Stimulated activated effector memory CD8-positive, alpha-beta T cell treated with anti-CD3 and anti-CD28 coated beads, Interleukin-12 subunit alpha, Interleukin-12 subunit beta, amount 100 ng/mL, for 72 hours (primary cell): ENCODE measurements around the gene NUP188.
A peak's percentile ranks its signal among the peaks of the same experiment; 100 is the strongest.
"Not testable (repeated sequence)": the region's sequence is repeated elsewhere in the genome, so short reads cannot be mapped to it uniquely, and the experiment has no call there.

Experiments used
- ATAC-seq: fragments of 150-1000 bp; cut with Tn5 transposase; 2 replicates; pipeline ENCODE4 v1.10.0; 2021
- DNase-seq, 2 donors: peaks; one replicate each; pipeline ENCODE4 v3.0.0; 2021 to 2022; ENCODE audit warnings: low spot score in 2 of 2
- H3K27ac Mint-ChIP-seq: one replicate; pipeline ENCODE4 v1.8.0; 2022; ENCODE audit warnings: mild to moderate bottlenecking, mixed read lengths
- H3K36me3 Mint-ChIP-seq: one replicate; pipeline ENCODE4 v1.8.0; 2022; ENCODE audit warnings: mild to moderate bottlenecking, mixed read lengths
- H3K4me1 Mint-ChIP-seq: one replicate; pipeline ENCODE4 v1.8.0; 2022; ENCODE audit warnings: mixed read lengths
- H3K4me3 Mint-ChIP-seq: one replicate; pipeline ENCODE4 v1.8.0; 2022; ENCODE audit warnings: mild to moderate bottlenecking, mixed read lengths
- H3K9me3 Mint-ChIP-seq: one replicate; pipeline ENCODE4 v1.8.0; 2022; ENCODE audit warnings: mixed read lengths

The NUP188 gene

DNA sequence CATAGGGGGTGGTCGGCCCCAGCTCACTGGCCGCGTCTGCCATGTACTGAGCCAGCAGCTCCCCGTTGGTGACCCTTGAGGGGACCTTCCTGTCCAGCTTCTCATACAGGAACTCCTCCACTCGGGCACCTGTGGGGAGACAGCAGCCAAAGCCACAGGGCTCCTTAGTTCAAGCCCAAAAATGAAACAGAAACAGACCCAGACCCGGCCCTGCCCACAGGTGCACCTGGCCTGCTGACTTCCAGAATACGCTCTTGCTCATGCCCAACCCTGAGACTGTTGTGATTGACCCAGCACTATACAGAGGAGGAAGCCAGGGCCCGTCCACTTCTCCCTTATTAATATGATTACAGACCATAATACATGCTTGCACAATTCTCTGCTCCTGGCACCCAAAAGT is 73.6 kb downstream of the NUP188 start:
- Mint-ChIP-seq H3K9me3 (no peaks in the 10 kb centered on the region), H3K4me3 (no peak overlapping the region), H3K4me1 (peaks cover 15% of the 10 kb centered on the region), H3K27ac (peak overlapping the region; percentile 12), H3K36me3 (peaks cover 65% of the 10 kb centered on the region)
- DNase-seq (no peak), ATAC-seq (no peak)

DNA sequence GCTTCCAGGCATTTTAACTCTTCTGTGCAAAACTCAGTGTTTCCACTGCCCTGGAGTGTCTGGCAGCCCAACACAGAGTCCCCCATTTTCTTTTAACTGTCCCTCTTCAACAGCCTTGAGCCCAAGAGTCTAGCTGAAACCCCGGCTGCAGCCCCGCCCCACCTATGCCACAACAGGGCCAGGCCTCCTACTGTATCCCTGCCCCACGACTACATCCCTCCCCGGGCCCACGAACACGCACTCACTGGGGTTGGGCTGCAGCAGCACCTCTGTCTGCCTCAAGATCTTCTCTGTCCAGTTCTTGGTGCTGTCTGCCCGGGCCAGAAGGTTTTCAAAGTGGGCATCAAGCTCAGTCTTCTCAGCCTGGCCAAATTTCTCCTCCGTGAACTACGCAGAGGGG is 74.5 kb downstream of the NUP188 start:
- H3K27ac Mint-ChIP-seq, result peak overlapping the region; percentile 86
- H3K4me3 Mint-ChIP-seq, result no peak overlapping the region
- DNase-seq (no peak), ATAC-seq (no peak)
- H3K4me1 Mint-ChIP-seq, result peaks cover 21% of the 10 kb centered on the region
- peaks cover 57% of the 10 kb centered on the region for H3K36me3 Mint-ChIP-seq
- no peaks in the 10 kb centered on the region for H3K9me3 Mint-ChIP-seq

DNA sequence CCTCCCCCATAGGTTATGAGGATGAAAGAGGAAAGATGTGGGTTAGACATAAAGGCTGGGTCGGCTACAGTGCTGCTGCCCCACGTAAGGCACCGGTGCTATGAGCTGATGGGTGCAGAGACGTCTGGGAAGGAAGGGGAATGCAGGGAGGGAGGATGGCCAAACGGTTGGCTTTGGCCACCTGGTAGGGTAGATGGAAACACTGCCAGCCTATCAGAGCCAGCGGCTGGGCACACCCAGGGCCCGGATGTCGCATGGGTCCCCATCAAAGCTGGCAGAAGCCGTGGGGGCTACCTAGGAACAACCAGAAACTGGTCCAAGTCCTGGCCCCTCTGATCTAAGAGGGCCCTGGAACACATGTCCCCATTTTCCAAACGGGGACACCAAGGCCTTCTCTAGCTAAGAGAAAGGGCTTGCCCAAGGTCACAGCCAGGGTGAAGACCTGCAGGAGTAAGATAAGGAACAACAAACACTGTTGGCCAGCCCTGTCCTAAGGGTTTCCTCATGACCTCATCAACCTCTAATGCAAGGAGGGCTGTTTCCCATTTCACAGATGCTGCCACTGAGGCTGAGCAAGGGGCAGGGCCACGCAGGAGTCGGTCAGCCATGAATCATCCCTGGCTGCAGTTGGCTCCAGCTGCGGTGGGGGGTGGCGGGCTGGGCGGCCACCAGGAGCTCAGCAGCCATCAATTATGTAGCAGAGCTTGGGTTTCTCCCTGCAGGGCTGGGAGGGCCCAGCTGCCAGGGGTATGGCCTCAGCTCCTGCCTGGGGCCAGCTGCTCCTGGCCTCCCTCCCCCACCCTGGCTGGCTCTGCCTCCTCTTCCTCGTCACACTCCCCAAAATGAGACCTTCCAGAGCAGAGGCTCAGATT is 75.8 kb downstream of the NUP188 start:
- Mint-ChIP-seq H3K27ac (peak overlapping the region; percentile 86), H3K9me3 (no peaks in the 10 kb centered on the region), H3K4me1 (peaks cover 27% of the 10 kb centered on the region), H3K36me3 (peaks cover 50% of the 10 kb centered on the region), H3K4me3 (no peak overlapping the region)
- DNase-seq, result no peak
- ATAC-seq, result no peak

DNA sequence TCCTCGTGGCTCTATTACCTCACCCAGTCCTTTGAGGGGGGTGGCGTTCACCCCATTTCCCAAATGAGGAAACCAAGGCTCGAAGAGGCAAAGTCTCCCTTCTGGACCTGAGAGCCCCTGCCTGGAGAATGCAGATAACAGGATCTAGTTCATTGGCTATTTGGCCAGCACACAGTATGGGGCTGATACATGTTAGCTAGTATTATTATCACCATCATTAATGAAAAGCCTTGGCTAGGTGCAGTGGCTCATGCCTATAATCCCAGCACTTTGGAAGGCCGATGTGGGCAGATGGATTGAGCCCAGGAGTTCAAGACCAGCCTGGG is 76.4 kb downstream of the NUP188 start:
- ATAC-seq (no peak), DNase-seq (no peak)
- Mint-ChIP-seq H3K4me3 (no peak overlapping the region), H3K4me1 (peaks cover 27% of the 10 kb centered on the region), H3K27ac (no peak overlapping the region), H3K36me3 (peaks cover 44% of the 10 kb centered on the region), H3K9me3 (no peaks in the 10 kb centered on the region)

DNA sequence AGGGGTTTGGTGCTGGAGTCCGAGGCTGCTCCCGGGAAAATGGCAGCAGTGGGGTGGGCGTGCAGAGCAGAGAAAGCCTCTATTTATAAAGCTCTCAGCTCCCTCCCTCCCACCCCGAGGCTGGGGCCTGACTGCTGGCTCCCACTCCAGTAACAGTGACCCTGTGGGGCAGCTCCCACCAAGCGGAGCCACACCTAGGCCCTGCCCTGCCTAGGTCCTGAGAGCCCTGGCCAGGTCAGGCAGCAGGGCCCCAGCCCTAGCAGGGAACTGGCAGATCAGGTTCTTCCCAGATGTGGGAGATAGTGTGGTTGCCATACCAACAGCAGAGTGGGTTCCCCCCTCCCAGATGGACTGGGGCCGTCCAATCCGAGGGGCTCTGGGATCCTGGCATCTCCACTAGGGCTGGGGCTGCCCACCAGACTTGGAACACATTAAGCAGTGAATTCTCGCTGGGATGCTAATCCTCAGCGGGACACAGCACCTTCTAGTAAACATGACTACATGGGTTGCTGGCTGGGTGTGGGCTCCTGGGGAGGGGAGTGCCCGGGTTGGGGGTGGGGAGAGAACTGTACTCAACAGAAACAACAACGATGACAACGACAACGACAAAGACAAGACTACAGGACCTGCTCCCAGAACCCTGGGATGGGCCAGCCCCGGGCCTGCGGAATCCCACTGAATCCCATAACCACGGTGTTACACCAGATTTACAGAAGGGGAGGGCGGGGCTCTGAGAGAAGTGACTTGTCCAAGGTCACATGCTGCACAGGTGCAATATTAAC is 79.1 kb downstream of the NUP188 start:
- Mint-ChIP-seq H3K4me1 (peaks cover 32% of the 10 kb centered on the region), H3K36me3 (peaks cover 16% of the 10 kb centered on the region), H3K4me3 (peak overlapping the region; percentile 86), H3K27ac (peak overlapping the region; percentile 83), H3K9me3 (no peaks in the 10 kb centered on the region)
- DNase-seq (no peak), ATAC-seq (no peak)

DNA sequence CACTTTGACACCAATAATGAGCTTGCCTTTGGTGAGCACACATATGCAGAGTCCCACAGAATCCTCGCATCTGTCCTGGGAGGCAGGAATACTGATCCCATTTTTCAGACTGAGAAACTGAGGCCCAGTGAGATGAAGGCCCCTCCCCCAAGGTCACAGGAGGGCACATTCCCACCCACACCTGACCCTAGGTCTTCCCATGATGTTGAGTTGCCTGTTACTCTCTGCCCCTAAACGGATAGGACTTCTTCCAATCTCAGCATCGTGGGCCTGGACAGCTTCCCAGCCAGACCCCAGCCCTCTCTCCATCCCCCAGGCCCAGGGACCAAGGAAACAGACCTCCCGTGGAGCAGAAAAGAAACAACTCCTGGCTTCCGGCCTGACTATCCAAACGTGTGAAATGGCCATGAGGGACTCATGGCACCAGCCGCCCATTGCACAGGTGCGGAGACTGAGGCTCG is 79.8 kb downstream of the NUP188 start:
- Mint-ChIP-seq H3K4me3 (peak overlapping the region; percentile 86), H3K4me1 (peaks cover 26% of the 10 kb centered on the region), H3K36me3 (peaks cover 10% of the 10 kb centered on the region), H3K9me3 (no peaks in the 10 kb centered on the region), H3K27ac (peak overlapping the region; percentile 83)
- DNase-seq, result no peak
- no peak for ATAC-seq

DNA sequence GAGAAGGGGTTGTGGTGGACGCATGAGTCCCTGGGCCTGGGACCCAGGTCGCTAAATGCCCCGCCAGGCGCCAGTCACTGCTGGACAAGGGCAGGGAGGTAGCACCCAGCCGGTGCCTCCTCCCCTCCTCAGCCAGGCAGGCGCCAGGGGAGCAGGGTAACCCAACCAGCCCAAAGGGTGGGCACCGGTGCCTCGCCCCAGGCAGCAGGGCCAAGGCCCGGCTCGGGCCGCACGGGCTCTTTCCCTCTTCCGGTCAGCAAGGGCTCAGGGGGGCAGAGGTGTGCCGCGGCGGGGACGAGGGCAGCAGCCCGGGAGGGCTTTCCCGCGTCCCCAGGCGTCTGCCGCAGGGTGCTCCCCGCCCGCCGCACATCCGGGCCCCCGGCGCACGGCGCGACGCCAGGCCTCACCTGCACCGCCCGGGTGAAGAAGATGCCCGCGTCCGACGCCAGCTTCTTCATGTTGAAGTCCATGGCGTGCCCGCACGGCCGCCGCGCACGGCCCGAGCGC is 80.2 kb downstream of the NUP188 start:
- H3K27ac Mint-ChIP-seq, result peak overlapping the region; percentile 83
- ATAC-seq (peak; percentile 83), DNase-seq (peak in 1 of 2 donors; percentile 89)
- peak overlapping the region; percentile 86 for H3K4me3 Mint-ChIP-seq
- H3K9me3 Mint-ChIP-seq, result no peaks in the 10 kb centered on the region
- peaks cover 6% of the 10 kb centered on the region for H3K36me3 Mint-ChIP-seq
- H3K4me1 Mint-ChIP-seq, result peaks cover 21% of the 10 kb centered on the region

DNA sequence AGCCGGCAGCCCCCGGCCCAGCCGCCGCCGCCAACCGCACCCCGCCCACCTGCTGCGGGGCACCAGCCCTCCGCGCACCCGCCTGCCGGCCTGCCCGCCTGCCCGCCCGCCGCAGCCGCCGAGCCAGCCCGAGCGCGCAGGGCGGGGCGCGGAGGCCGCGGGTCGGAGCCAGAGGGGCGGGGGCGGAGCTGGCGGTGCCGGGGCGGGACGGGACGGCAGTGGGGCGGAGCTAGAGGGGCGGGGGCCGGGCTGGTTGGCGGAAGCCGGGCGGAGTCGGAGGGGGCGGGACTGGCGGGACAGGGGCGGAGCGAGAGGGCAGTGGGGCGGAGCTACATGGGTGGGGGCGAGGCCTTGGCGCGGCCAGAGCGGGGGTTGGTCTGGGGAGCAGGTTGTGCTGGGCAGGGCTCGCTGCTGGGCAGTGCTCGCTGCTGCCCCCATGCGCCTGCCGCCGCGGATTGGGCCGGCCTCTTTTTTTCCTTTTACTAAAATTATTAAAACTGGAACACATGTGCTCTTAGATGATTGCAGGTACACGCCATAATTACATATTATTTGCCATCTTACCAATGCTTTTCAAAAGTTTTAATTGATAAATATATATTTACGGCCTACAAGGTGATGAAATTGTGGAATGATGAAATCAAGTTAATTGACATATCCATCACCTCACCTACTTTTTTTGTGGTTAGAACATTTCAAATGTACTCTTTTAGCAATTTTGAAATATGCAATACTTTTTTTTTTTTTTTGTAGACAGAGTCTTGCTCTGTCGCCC is 80.9 kb downstream of the NUP188 start, which contains the start of gene SH3GLB2:
Gene SH3GLB2 (minus strand): TSS at position 140 of the 775 bp plus-strand sequence. CDS start 177 bp downstream, outside the sequence.
- DNase-seq (peak; percentile 95 to 98), ATAC-seq (peak; percentile 87)
- peak within 1 kb of the TSS; percentile 83 for H3K27ac Mint-ChIP-seq
- H3K36me3 Mint-ChIP-seq, result peaks cover 6% of the 10 kb centered on the region
- H3K4me1 Mint-ChIP-seq, result peaks cover 16% of the 10 kb centered on the region
- H3K9me3 Mint-ChIP-seq, result no peaks in the 10 kb centered on the region
- peak within 1 kb of the TSS; percentile 86 for H3K4me3 Mint-ChIP-seq

DNA sequence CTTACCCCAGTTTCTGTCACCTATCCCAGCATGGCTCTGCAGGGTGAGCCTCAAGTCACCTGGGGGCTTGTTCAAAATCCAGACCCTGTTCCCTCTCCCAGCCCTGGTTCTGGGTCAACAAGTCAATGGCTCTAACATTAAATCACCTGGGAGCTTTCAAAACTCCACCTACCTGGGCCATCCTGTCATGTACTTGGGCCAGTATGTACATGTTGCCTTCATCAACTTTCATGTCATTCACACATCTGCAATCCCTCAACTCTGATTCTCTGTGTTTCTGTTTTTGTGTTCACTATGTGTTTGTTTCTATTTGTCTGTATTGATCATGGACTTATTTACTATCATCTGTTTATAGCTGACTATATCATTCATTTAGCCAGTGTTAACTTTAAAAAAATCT is 82.7 kb downstream of the NUP188 start:
- Mint-ChIP-seq H3K27ac (no peak overlapping the region), H3K9me3 (no peaks in the 10 kb centered on the region), H3K4me3 (no peak overlapping the region), H3K36me3 (peaks cover 6% of the 10 kb centered on the region), H3K4me1 (peaks cover 16% of the 10 kb centered on the region)
- no peak for ATAC-seq
- no peak for DNase-seq

DNA sequence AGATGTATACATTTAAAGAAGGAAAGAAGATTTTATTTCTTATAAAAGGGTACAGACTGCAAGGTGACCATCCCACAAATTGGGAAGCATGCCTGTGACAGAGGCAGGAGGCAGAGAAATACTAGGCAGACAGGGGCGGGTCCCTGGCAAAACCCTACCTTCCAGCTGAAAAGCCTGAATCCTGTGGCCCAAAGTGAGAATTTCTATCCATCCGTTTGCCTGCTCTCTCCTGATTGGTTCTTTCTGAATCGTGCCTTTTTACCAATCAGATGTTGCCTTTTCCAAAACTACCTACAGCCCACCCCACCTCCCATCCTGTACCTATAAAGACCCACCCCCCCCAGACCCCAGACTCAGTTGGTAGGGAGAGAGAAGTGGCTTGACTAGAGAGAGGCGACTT is 84.0 kb downstream of the NUP188 start:
- no peaks in the 10 kb centered on the region for H3K9me3 Mint-ChIP-seq
- no peak overlapping the region for H3K4me3 Mint-ChIP-seq
- H3K36me3 Mint-ChIP-seq, result peaks cover 10% of the 10 kb centered on the region

DNA sequence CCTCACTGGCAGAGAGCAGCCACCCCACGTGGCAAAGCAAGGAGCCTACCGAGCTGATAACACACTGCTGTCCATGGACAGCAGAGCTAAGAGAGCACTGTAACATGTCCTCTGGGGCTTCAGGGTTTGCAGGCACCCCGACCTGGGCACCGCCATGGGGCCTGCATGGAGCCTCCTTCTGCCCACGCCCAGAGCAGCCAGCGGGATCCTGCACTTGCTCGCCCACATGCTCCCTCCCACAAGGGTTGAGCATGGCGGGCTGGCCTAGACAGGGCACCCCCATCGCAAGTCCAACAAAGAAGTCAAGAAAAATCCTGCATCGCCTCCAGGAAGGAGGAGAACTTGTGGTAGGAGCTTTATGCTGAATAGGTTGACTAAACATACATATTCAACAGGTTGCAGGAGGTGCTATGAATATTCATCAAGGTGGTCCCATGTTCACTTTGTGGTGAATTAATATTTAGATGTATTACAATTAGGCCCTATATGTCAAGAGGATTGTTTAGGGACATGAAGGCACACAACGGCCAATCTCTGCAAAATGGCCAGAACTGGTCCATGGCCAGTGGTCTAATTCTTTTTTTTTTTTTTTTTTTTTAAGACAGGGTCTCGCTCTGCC is 85.2 kb downstream of the NUP188 start:
- ATAC-seq, result no peak
- Mint-ChIP-seq H3K27ac (no peak overlapping the region), H3K4me3 (no peak overlapping the region), H3K9me3 (no peaks in the 10 kb centered on the region), H3K36me3 (peaks cover 4% of the 10 kb centered on the region), H3K4me1 (peaks cover 22% of the 10 kb centered on the region)
- no peak for DNase-seq

More for the DNA sequence above, 84.0 kb downstream of the NUP188 start:
- Mint-ChIP-seq H3K27ac (no peak overlapping the region), H3K4me1 (peaks cover 22% of the 10 kb centered on the region)
- ATAC-seq (no peak), DNase-seq (no peak)

DNA sequence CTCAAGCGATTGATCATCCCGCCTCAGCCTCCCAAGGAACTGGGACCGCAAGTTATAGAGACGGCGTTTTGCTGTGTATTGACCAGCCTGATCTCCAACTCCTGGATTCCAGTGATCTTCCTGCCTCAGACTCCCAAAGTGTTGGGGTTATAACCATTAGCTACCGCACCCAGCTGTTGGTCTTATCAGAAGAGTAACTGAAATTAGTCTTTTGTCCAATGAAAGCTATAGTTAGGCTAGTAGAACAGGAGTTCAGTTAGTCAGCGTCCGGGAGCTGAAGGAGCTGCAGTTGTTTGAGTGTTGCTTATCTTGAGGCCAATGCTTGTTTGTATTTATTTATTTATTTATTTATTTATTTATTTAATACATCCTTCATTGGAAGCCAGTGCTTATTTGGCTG is 85.7 kb downstream of the NUP188 start:
- H3K9me3 Mint-ChIP-seq, result no peaks in the 10 kb centered on the region
- no peak overlapping the region for H3K27ac Mint-ChIP-seq
- H3K4me1 Mint-ChIP-seq, result peaks cover 28% of the 10 kb centered on the region
- H3K4me3 Mint-ChIP-seq, result no peak overlapping the region
- H3K36me3 Mint-ChIP-seq, result peaks cover 4% of the 10 kb centered on the region
- no peak for ATAC-seq
- no peak for DNase-seq

DNA sequence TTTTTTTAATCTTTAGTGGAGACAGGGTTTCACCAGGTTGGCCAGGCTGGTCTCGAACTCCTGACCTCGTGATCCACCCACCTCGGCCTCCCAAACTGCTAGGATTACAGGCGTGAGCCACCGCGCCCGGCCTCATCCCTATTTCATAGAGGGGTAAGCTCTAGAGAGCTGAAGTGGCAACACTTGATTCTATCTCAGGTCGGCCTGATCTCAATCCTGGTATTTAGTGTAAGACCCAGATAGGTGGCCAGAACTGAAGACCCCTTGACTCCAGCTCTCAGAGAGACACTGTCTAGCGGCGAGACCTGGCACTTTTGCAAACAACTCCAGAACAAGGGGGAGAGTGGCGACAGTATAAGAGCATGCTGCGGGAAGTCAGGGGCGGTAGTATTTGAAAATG is 88.3 kb downstream of the NUP188 start:
- Mint-ChIP-seq H3K27ac (peak overlapping the region; percentile 93), H3K4me3 (peak overlapping the region; percentile 94), H3K4me1 (peaks cover 38% of the 10 kb centered on the region)
- not testable (repeated sequence) for H3K36me3 Mint-ChIP-seq, DNase-seq, H3K9me3 Mint-ChIP-seq
- ATAC-seq, result peak; percentile 1

DNA sequence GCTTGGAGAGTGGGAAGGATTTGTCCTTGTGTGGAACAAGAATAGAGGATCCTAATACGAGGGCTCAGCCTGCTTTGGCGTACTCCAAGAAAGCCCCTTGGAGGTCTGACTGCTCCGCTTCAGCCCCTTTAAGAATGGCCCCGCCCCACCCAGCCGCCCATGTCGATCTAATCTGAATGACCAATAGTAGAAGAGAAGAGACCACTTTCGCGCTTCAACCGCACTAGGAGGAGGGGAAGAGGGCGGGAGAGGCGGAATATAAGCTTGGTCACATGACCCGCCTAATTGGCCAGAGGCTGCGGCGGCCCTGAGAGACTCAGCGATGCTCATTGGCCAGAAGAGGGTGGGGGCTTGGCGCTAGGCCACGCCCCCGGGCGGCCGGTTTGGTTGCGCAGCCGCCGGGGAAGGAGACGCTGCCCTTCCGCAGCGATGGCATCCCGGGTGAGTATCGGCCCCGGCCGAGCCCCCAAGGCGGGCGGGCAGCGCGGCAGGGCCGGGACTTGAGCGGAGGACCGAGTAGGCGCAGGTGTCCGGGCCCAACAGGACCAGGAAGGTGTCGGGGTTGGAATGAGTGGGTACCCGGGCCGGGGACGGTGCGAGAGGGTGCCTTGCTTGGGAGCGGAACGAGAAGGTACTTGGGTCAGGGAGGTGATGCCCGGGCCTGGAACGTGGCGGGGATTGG is 88.9 kb downstream of the NUP188 start, which contains the start of gene MIGA2:
Gene MIGA2 (plus strand): TSS at position 386 of the 682 bp plus-strand sequence. CDS start 3,969 bp downstream, outside the sequence.
- peak; percentile 83 to 95 for DNase-seq
- H3K4me3 Mint-ChIP-seq, result peak within 1 kb of the TSS; percentile 94
- peak within 1 kb of the TSS; percentile 93 for H3K27ac Mint-ChIP-seq
- peak; percentile 98 for ATAC-seq
- H3K9me3 Mint-ChIP-seq, result no peaks in the 10 kb centered on the region
- H3K4me1 Mint-ChIP-seq, result peaks cover 38% of the 10 kb centered on the region
- H3K36me3 Mint-ChIP-seq, result peaks cover 14% of the 10 kb centered on the region
